ENCODE data around the gene ZNF71.
"Not testable (repeated sequence)": the region's sequence is repeated elsewhere in the genome, so short reads cannot be mapped to it uniquely, and the experiment has no call there.

The ZNF71 gene

GRCh38 chr19:56623006-56623405, 27.9 kb downstream of the ZNF71 start:
- DNase-seq, result no peak

DNA sequence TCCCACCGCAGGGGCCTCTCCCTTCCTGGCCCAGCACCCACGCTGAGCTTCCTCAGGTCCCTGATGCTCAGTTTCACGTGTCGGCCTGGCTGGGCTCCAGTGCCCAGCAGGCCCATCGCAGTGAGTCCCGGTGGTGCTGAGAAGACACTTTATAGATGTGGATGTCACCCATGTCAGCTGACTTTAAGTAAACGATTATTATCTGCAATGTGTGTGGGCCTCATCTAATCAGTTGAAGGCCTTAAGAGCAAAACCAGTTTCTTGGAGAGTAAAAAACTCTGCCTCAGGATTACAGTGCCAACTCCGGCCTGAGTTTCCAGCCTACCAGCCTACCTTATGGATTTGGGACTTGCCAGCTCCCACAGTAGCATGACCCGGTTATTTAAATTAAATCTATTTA, 30.6 kb downstream of the ZNF71 start:
- no peak for DNase-seq

GRCh38 chr19:56633021-56633420, 37.9 kb downstream of the ZNF71 start:
- no peak for DNase-seq

DNA sequence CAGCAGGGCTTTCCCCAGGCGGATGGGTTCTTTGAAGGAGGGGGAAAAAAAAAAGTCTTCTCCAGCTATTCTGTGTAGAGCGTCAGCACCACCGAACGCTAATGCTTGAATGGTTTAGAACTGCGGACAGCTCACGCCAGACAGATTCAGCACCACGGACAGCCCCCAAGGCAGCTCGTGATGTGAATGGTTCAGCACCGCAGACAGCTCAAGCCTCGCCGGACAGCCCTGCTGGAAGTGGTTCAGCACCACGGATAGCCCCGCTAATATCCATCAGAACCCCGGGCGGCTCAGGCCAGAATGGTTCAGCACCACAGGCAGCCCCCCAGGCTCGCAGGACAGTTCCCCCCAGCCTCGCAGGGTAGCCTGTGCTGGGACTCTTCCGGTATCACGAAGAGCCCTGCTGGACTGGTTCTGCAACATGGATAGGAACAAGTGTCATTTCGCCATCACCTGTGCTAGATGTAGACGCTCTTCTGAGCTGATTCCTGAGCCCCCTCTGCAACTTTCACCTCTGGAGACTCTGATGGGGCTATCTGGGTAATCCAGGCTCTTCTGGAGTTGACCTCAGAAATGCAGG, 43.0 kb downstream of the ZNF71 start:
- DNase-seq, result peak; percentile 30

GRCh38 chr19:56639217-56639616, 44.1 kb downstream of the ZNF71 start:
- peak; percentile 0 for DNase-seq

- no peak for DNase-seq
Observed at GRCh38 chr19:56642711-56643459, 47.8 kb downstream of the ZNF71 start, which contains the start of gene SMIM17. Gene SMIM17, plus strand, starts transcription at chr19:56643159. Its CDS starts 2,509 bp downstream, at chr19:56645668.

DNA sequence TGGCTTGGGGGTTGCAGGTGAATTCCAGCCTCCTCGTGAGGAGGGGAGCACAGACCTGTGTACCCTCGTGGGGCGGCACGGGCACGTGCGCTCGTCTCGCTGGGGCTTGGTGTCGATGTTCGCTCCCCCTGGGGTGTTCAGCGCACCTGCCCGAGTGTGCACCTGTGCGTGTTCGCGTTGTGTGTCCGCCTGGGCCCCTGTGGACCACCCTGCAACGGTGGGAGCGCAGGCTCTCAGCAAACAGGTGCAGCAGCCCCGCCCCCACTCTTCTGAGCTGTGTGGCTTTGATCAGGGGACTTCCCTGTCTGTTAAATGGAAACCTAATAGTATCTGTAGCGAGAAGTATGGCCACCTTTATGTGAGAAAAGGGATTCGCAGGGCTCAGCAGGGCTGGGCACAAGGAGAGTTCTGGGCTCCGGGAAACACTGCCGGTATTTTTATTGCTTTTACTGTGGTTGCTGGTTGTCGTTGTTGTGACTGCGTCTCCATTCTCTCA, 48.4 kb downstream of the ZNF71 start:
- no peak for DNase-seq

GRCh38 chr19:56654151-56654550, 59.0 kb downstream of the ZNF71 start:
- no peak for DNase-seq

GRCh38 chr19:56660381-56661107, 65.4 kb downstream of the ZNF71 start:
- DNase-seq, result no peak

DNA sequence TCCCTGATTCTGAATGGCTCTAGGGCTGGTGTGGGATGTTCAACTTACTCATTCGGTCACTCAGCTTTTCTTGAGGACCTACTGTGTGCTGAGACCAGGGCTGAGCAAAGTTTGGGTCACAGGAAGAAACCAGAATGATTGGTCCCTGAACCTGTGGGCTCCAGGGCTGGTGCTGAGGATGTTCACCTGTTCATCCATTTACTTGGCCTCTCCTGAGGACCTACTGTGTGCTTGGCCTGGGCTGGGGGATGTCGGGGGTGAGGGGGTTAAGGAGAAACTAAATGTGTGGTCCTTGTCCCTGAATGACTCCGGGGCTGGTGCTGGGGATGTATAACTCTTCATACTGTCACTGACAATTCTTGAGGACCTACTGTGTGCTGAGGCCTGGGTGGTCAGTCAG, 66.1 kb downstream of the ZNF71 start:
- no peak for DNase-seq

- no peak for DNase-seq
Observed at GRCh38 chr19:56663931-56664500, 68.9 kb downstream of the ZNF71 start.

DNA sequence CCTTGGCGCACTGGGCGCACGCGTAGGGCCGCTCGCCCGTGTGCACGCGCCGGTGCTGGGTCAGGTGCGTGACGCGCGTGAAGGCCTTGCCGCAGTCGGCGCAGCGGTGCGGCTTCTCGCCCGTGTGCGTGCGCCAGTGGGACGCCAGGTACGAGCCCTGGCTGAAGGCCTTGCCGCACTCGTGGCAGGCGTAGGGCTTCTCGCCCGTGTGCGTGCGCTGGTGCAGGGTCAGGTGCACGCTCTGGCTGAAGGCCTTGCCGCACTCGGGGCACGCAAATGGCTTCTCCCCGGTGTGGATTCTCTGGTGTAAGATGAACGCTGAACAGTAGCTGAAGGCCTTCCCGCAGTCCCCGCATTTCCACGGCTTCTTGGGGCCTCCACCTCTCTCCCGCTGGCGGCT, 69.4 kb downstream of the ZNF71 start:
- DNase-seq, result no peak

DNA sequence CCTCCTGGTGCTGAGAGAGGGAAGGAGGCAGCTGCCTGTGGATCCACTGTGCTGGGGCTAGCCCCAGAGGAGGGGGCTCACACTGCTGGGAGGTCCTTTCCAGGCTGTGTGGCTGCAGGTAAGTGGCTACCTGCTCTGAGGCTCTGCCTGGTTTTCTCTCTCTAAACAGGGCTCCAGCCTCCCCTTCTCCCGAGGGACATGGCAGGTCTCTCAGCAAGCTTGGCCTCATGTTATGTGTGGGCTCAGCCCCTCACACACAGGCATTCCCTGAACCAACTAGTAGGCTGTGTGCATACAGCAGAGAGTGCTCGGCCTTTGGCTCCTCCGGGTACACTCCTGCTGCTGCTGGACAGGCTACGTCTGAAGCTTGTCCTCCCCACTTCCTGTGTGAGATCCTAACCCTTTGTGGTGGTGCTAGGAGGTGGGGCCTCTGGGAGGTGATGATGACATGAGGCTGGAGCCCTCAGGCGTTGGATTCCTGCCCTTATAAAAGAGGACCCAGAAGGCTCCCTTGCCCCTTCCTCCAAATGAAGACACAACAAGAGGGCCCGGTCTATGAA, 72.3 kb downstream of the ZNF71 start:
- DNase-seq, result no peak

DNA sequence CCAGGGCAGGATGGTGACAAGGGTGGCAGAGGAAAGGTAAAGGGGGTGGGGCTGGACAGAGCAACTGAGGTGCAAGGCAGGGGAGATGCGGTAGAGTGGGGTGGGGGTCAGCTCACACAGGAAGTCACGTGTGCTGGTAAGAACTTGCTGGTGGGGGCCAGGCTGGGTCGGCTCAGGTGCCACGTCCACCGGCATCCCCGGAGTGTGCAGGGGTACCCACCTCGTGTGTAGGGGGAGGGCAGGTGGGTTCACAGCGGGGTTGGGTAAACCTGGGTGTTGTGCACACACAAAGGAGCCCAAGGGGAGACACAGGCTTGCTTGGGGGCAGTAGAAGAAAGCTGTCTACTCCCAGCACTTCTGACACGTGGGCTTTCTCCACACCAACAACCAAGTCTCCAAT, 73.6 kb downstream of the ZNF71 start:
- no peak for DNase-seq

DNA sequence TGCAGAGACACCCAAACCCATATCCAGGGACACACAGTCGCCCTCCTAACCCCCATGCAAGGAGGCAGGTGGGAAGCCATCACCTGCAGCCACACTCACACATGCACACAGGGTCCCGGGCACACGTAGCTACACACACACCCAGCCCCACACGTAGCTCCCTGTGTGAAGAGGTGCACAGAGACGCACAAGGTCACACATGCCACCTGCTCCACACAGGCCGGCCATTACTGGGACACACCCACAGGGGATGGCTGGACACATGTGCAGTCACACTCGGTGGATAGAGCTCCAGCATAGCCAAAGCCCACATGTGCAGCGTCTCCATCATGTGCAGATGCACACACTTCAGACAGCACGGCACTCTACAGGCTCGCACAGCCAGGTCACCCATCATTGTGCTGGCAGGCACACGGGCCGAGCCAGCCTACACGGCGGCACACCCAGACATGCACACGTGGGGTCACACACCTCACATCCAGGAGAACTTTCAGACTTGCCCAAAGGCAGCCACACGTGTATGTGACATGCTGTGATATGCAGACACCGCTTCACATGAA, 75.4 kb downstream of the ZNF71 start:
- DNase-seq, result no peak

DNA sequence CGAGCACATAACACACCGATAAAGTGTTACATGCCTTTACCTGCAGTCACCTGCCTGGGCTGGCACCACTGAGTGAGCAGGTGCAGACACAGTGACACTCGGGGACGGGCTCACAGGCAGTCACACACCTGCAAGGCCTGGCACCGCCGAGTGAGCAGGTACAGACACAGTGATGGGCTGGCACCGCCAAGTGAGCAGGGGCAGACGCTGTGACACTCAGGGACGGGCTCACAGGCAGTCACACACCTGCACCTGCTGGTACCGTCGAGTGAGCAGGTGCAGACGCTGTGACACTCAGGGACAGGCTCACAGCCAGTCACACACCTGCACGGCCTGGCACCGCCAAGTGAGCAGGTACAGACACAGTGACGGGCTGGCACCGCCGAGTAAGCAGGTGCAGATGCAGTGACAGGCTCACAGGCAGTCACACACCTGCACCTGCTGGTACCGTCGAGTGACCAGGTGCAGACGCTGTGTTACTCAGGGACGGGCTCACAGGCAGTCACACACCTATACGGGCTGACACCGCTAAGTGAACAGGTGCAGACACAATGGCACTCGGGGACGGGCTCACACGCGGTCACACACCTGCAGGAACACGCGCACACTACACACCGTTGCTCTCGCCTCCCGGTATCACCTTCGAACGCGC, 76.0 kb downstream of the ZNF71 start:
- DNase-seq, result no peak

DNA sequence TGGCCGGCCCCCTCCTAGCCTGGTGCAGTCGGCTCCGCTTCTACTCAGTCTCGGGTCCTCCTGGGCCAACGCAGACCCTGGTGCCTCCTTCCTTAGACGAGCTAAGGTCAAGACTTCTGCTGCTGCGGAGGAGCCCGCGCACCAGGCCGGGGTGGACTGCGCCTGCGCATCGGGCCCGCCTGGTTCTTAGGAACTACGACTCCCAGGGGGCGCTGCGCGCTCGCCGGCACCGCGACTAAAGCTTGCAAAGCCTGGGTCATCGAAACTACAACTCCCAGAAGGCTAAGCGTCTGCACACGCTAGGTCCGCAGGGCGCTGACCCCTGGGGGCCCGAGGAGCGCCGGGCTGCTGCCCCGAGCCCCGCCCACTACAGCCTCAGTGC, 76.5 kb downstream of the ZNF71 start, which contains the start of gene ZNF835:
TSS of gene ZNF835 (minus strand) at position 145 of the 382 bp plus-strand sequence. CDS start 6,559 bp downstream, outside the sequence.
- DNase-seq, result peak; percentile 90

GRCh38 chr19:56672610-56673009, 77.5 kb downstream of the ZNF71 start:
- not testable (repeated sequence) for DNase-seq
